Stomach smooth muscle (tissue), 2 donors: ENCODE measurements around the gene P2RY13.

Experiments used
- H3K27ac ChIP-seq: one replicate; pipeline ENCODE4 v1.7.0; 2013; ENCODE audit warnings: mild to moderate bottlenecking, low read length, inconsistent platforms
- H3K27me3 ChIP-seq, 2 donors: one replicate each; pipeline ENCODE4 v1.7.0; 2013; ENCODE audit warnings: low read length in 2 of 2; ENCODE audit not compliant: insufficient read depth in 2 of 2, control insufficient read depth in 1 of 2
- H3K36me3 ChIP-seq, 2 donors: one replicate each; pipeline ENCODE4 v1.7.0; 2013; ENCODE audit warnings: low read length in 2 of 2; ENCODE audit not compliant: control insufficient read depth in 2 of 2, insufficient read depth in 2 of 2
- H3K4me1 ChIP-seq: one replicate; pipeline ENCODE4 v1.7.0; 2013; ENCODE audit warnings: low read length; ENCODE audit not compliant: control insufficient read depth, insufficient read depth
- H3K4me3 ChIP-seq, 2 donors: one replicate each; pipeline ENCODE4 v1.7.0; 2013; ENCODE audit warnings: low read length in 2 of 2
- H3K9ac ChIP-seq, 2 donors: one replicate each; pipeline ENCODE4 v1.7.0; 2013; ENCODE audit warnings: low read length in 2 of 2, mild to moderate bottlenecking in 1 of 2
- H3K9me3 ChIP-seq, 2 donors: one replicate each; pipeline ENCODE4 v1.7.0; 2013; ENCODE audit warnings: low read length in 2 of 2; ENCODE audit not compliant: control insufficient read depth in 2 of 2
- donor health status: healthy.
- donor health status: Pancreatic carcinoma.

The P2RY13 gene

DNA sequence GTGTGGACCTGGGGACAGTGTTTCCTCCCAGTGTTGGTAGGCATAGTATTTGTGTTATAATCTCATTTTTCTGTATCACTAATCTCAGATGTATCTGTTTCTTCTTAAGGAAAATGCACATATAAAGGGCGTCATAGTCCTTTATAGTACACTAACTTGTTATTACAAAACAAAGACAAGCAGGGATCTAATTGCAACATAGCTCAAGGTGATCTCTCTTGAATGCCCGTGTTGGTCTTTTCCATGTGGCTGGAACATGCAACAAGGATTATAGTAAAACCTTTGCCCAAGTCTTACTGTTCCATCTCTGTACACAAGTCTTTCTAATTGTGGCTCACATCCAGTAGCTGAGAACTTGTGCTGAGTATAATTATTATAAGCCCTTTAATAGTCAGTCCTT, 9.2 kb downstream of the P2RY13 start:
- Histone ChIP-seq H3K36me3 (no peaks in the 10 kb centered on the region), H3K27me3 (no peaks in the 10 kb centered on the region), H3K4me3 (no peak overlapping the region), H3K9me3 (no peaks in the 10 kb centered on the region), H3K27ac (no peak overlapping the region), H3K4me1 (no peaks in the 10 kb centered on the region), H3K9ac (no peak overlapping the region)

DNA sequence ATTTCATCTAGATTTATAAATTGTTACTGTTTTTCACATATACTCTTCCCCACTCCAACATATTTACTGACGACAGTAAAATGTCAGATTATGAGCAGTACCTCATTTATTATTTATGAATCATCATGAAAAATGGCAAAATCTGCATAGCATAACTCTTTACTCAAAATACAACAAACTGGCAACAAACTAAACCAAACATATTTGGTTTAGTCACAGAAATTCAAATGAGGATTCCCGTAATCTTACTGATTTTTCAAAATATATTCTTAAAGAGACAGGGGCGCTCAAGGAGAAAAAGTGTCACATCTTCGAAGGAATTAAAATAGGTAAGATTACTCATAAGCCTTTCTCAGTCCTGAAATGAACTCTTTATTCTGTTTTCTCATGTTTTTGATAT, 9.7 kb downstream of the P2RY13 start:
- no peak overlapping the region for H3K27ac ChIP-seq
- no peak overlapping the region for H3K4me3 ChIP-seq
- no peaks in the 10 kb centered on the region for H3K27me3 ChIP-seq
- no peaks in the 10 kb centered on the region for H3K9me3 ChIP-seq
- H3K4me1 ChIP-seq: no peaks in the 10 kb centered on the region
- no peak overlapping the region for H3K9ac ChIP-seq
- no peaks in the 10 kb centered on the region for H3K36me3 ChIP-seq

DNA sequence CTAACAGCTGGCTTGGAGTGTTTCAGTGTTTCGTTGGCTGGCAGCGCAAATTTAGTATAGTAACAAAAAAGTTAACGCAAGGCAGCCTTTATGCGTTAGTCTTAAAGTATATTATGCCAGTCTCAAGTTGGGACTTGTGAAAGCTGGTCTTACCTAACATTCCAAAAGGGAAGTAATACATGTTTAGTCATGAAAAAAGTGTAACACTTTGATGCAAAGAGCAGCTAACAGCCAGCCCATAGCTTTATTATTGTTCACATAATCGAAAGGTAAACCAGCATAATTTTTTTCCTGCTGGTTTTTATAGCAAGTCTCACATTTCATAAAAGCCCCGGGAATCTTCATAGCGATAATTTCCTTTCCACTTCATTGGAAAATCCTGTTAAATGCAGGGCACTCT, 10.4 kb downstream of the P2RY13 start:
- Histone ChIP-seq H3K27me3 (no peaks in the 10 kb centered on the region), H3K9me3 (no peaks in the 10 kb centered on the region), H3K4me3 (no peak overlapping the region), H3K36me3 (no peaks in the 10 kb centered on the region), H3K9ac (no peak overlapping the region), H3K4me1 (no peaks in the 10 kb centered on the region), H3K27ac (no peak overlapping the region)

DNA sequence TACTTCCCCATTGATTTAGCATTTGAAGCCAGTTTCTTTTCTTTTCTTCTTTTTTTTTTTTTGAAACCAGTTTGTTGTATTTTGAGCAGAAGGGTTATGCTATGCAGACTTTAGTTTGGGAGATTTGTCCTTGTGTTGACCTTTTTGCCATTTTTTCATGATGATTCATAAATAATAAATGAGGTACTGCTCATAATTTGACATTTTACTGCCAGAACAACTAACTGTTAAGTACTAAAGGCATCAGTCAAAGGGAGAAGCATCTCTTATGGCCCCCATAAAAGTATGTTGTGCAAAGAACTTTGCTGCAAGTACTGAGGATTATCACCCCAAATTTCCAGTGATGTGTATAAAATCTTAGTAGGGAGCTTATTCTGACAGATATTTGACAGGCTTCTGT, 11.0 kb downstream of the P2RY13 start:
- Histone ChIP-seq H3K27ac (no peak overlapping the region), H3K4me3 (no peak overlapping the region), H3K9me3 (no peaks in the 10 kb centered on the region)

DNA sequence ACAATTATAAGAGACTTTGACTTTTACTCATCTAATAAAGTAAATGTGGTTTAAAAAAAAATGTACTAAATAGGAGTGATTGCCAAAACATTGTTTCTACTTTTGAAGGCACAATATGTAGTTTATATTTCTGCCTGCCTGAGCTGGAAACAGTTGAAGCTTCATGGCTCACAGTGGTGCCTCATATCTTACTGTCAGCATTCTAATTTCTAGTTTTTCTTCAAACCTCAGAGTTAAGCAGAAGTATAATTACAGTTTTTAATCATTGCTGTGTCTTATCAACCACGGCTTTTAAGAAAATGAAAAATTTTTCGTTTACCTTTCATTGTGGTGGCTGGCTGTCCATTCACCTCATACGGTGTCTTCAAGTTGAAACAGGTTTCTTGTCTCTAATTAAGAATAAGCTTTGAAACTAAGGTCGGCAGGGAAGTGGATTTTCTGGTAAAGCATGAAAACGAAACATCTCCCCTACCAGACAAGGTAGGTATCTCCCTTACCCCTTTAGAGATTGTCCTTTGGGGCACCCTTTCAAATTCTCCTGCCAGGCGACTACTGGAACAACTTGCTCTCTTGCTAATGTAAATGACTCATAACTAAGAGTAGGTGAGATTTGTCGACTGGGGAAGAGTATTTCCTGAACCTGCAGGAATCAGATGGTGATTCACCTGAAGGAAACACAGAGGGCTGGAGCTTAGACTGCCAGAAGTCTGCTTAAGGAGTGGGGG, 12.9 kb downstream of the P2RY13 start, which contains the start of gene GPR87:
TSS of gene GPR87 (minus strand) at position 554 of the 725 bp plus-strand sequence. CDS start 16,720 bp downstream, outside the sequence.
- Histone ChIP-seq H3K36me3 (no peaks in the 10 kb centered on the region), H3K27me3 (no peaks in the 10 kb centered on the region), H3K4me3 (no peak within 1 kb of the TSS), H3K27ac (no peak within 1 kb of the TSS), H3K4me1 (no peaks in the 10 kb centered on the region), H3K9me3 (no peaks in the 10 kb centered on the region), H3K9ac (no peak within 1 kb of the TSS)

More for the DNA sequence above, 11.0 kb downstream of the P2RY13 start:
- Histone ChIP-seq H3K36me3 (no peaks in the 10 kb centered on the region), H3K9ac (no peak overlapping the region), H3K27me3 (no peaks in the 10 kb centered on the region), H3K4me1 (no peaks in the 10 kb centered on the region)

DNA sequence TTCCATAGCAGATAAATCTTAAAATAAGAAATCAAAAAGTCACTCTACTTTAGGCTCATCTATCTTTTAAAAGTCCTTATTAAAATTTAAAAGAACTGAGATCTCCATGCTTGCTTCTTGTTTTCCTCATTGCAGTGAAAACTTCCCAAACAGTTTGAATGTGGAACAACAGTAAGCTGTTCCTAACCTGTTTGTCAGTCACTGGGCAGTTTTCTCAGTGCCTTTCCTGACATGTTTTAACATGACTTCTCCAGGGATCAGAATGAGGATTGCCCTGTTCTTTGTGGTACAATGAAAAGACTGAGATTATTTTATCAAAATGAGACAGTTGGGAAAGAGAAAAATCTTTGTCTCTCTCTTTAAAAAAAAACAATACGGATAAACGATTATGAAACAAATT, 13.5 kb downstream of the P2RY13 start:
- Histone ChIP-seq H3K4me3 (no peak overlapping the region), H3K27ac (no peak overlapping the region), H3K9me3 (no peaks in the 10 kb centered on the region), H3K36me3 (no peaks in the 10 kb centered on the region), H3K9ac (no peak overlapping the region), H3K4me1 (no peaks in the 10 kb centered on the region), H3K27me3 (no peaks in the 10 kb centered on the region)

DNA sequence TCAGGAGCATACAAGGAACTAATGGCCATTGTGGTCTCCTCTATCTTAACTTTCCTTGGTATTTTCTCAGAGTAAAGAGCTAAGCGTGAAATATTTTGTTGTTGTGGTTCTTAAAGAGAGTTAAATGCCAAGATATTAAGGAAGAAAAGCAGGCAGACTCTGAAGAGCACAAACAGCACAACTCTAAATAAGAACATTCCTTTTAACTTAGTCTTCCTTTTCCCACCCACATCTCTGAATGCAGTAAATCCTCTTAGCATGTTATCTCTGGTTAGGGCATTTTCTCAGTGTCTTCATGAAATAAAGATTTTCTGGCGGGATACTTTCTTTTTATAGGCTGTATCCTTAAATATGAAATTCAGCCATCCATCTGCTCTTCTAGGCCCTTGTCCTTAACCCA, 14.2 kb downstream of the P2RY13 start:
- no peaks in the 10 kb centered on the region for H3K9me3 ChIP-seq
- no peaks in the 10 kb centered on the region for H3K36me3 ChIP-seq
- H3K27ac ChIP-seq: no peak overlapping the region
- no peak overlapping the region for H3K4me3 ChIP-seq
- no peaks in the 10 kb centered on the region for H3K27me3 ChIP-seq
- H3K4me1 ChIP-seq: no peaks in the 10 kb centered on the region
- H3K9ac ChIP-seq: no peak overlapping the region

DNA sequence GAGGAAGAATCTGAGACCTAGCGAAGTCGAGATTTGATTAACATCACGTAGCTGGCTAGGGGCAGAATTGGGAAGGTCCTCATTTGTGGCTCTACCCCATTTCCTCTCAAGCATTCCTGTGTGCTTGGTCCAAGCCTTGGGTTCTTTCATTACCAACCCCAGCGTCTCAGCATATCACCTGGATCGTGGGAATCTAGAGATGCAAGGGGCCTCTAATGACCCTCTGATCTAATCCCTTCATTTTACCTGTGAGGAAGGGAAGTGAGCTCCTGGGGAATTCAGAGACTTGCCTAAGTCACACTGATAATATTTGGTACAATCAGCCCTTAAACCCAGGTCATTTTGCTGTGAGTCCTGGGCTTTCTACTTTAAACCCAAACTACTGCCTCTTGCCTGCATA, 14.8 kb downstream of the P2RY13 start:
- no peak overlapping the region for H3K9ac ChIP-seq
- H3K4me3 ChIP-seq: no peak overlapping the region
- H3K9me3 ChIP-seq: no peaks in the 10 kb centered on the region
- H3K27me3 ChIP-seq: no peaks in the 10 kb centered on the region
- H3K4me1 ChIP-seq: no peaks in the 10 kb centered on the region
- H3K27ac ChIP-seq: no peak overlapping the region
- H3K36me3 ChIP-seq: no peaks in the 10 kb centered on the region

DNA sequence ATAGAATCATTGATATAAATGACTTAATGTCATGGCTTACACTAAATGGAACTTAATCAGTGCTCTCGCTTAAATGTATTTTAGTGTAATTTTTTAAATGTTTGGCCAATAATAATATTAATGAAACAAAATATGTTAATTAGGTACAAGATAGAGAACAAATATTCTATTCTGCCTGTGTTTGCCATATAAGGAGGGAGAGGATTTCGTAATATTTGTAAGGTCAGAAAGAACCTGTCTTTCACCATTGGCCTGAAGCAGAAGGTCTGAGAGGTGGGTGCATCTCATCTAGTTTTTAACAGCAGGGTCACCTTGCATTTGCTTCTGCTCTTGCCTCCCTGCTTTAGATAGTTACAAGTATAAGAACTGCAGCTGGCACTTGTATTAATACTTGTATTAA, 15.2 kb downstream of the P2RY13 start:
- H3K9ac ChIP-seq: no peak overlapping the region
- H3K4me1 ChIP-seq: no peaks in the 10 kb centered on the region
- H3K36me3 ChIP-seq: no peaks in the 10 kb centered on the region
- H3K9me3 ChIP-seq: no peaks in the 10 kb centered on the region
- no peak overlapping the region for H3K27ac ChIP-seq
- no peaks in the 10 kb centered on the region for H3K27me3 ChIP-seq
- H3K4me3 ChIP-seq: no peak overlapping the region

DNA sequence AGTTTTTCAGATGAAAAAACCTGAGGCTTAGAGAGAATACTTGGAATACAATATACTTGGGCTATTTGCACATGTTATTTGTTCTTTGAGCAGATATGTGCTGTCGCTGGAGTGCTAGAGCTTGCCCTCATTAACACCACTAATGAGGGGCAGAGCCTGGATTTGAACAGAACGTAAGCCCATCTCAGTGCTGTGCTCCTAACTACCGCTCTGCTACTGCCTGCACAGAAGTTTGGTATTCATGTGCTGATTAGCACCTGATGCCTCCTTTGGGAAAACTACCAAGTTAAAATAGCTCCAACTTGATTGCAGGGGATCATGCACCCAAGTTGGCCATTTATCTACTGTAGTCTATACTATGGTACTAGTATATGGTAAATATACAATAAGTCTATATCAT, 16.4 kb downstream of the P2RY13 start:
- no peaks in the 10 kb centered on the region for H3K4me1 ChIP-seq
- no peaks in the 10 kb centered on the region for H3K27me3 ChIP-seq
- no peaks in the 10 kb centered on the region for H3K9me3 ChIP-seq
- no peak overlapping the region for H3K27ac ChIP-seq
- no peak overlapping the region for H3K4me3 ChIP-seq
- no peak overlapping the region for H3K9ac ChIP-seq
- H3K36me3 ChIP-seq: no peaks in the 10 kb centered on the region

DNA sequence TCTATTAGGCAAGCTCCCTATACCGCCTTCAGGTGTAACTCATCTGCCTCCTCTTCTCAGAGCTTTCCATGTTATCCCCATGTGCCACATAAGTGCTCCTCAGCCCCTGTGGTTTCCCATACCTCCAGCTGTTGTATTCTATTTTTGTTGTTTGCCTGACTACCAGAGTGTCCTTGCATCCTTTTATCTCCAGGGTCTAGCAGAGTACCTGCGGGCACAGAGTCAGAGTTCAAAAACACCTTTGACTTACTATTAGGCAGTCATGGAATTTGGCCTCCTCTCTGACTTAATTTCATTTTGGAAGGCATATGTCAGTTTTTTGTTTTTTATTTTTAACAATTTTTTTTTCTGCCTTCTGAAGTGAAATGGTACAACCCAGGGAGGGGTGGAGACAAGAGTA, 19.8 kb downstream of the P2RY13 start:
- Histone ChIP-seq H3K4me1 (no peaks in the 10 kb centered on the region), H3K36me3 (no peaks in the 10 kb centered on the region)

More for the DNA sequence above, 19.8 kb downstream of the P2RY13 start:
- no peaks in the 10 kb centered on the region for H3K9me3 ChIP-seq
- no peak overlapping the region for H3K4me3 ChIP-seq
- no peak overlapping the region for H3K9ac ChIP-seq
- no peak overlapping the region for H3K27ac ChIP-seq
- H3K27me3 ChIP-seq: no peaks in the 10 kb centered on the region
